ENCODE results near the gene TOP2B.

- TF ChIP-seq POLR2A (IDR thresholded peaks at IDR 0.05) (no peak), CTCF (IDR thresholded peaks at IDR 0.05) (no peak), POLR2AphosphoS5 (IDR thresholded peaks at IDR 0.05) (no peak)
Observed at GRCh38 chr3:25683410-25683809, 18.7 kb upstream of the TOP2B start.

Measured in stomach (tissue), 4 donors.